ENCODE results near the gene HEATR5B.

HEATR5B gene

DNA sequence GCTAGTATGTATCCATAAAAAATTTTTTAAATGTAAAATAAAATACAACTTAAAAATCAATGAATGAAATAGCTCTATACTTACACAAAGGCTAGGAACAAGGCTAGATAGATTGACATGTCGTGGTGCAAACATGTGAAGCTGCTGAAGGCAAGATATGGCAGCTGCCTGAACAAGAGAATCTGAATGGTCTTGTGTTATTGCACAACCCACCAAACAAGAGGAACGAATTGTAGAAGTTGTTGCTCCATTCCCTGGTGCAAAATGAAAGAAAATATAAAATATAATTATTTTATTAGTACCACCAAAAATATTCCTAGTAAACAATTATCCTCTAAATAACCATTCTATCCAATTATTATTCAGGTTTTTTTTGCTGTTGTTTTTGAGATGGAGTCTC, 46.4 kb downstream of the HEATR5B start:
- TF ChIP-seq SPI1 (IDR thresholded peaks at IDR 0.05; ENCODE audit: low read depth, low read length), result no peak
- no peak for TF ChIP-seq POLR2A (IDR thresholded peaks at IDR 0.05; ENCODE audit: low read depth, low read length)
- TF ChIP-seq PAX5 (IDR thresholded peaks at IDR 0.05; ENCODE audit: insufficient read depth, low read length, severe bottlenecking), result no peak
- TF ChIP-seq TAF1 (IDR thresholded peaks at IDR 0.05; ENCODE audit: low read depth, low read length), result no peak
- no peak for TF ChIP-seq POU2F2 (IDR thresholded peaks at IDR 0.05; ENCODE audit: low read depth, low read length)
- TF ChIP-seq POLR2AphosphoS5 (IDR thresholded peaks at IDR 0.05; ENCODE audit: low read depth, low read length), result no peak
- DNase-seq (ENCODE audit: insufficient read length, low spot score) (no peak), FAIRE-seq (no peak)

DNA sequence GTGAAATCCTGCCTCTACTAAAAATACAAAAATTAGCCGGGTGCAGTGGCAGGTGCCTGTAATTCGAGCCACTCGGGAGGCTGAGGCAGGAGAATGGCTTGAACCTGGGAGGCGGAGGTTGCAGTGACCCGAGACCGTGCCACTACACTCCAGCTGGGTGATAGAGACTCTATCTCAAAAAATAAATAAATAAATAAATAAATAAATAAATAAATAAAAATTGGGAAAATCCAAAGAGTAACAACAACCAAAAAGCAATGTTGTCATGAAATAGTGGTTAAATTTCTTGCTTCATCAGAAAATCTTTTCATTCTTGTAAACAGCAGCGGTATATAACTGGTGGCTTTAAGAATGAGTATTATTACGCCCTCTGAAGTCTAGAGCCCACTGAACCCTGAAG, 54.4 kb downstream of the HEATR5B start:
- FAIRE-seq (no peak), DNase-seq (ENCODE audit: insufficient read length, low spot score) (no peak)
- no peak for TF ChIP-seq POLR2AphosphoS5 (IDR thresholded peaks at IDR 0.05; ENCODE audit: low read depth, low read length)
- TF ChIP-seq PAX5 (IDR thresholded peaks at IDR 0.05; ENCODE audit: insufficient read depth, low read length, severe bottlenecking), result no peak
- no peak for TF ChIP-seq POLR2A (IDR thresholded peaks at IDR 0.05; ENCODE audit: low read depth, low read length)
- TF ChIP-seq SPI1 (IDR thresholded peaks at IDR 0.05; ENCODE audit: low read depth, low read length), result no peak
- TF ChIP-seq POU2F2 (IDR thresholded peaks at IDR 0.05; ENCODE audit: low read depth, low read length), result no peak
- no peak for TF ChIP-seq TAF1 (IDR thresholded peaks at IDR 0.05; ENCODE audit: low read depth, low read length)

DNA sequence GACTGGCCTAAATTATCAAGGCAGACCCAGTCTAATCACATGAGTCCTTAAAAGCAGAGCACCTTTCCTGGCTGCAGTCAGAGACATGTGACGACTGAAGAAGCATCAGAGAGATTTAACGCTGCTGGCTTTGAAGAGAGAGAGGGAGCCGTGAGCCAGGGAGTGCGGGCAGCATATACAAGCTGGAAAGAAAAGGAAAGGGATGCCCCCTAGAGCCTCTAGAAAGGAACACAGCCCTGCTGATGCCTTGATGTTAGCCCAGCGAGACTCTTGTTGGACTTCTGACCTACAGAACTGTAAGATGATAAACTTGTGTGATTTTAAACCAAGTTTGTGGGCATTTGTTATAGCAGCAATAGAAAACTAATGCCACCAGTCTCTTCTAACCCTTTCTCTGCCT, 58.1 kb downstream of the HEATR5B start:
- no peak for TF ChIP-seq SPI1 (IDR thresholded peaks at IDR 0.05; ENCODE audit: low read depth, low read length)
- no peak for TF ChIP-seq POLR2A (IDR thresholded peaks at IDR 0.05; ENCODE audit: low read depth, low read length)
- no peak for TF ChIP-seq POU2F2 (IDR thresholded peaks at IDR 0.05; ENCODE audit: low read depth, low read length)
- TF ChIP-seq PAX5 (IDR thresholded peaks at IDR 0.05; ENCODE audit: insufficient read depth, low read length, severe bottlenecking), result no peak
- TF ChIP-seq TAF1 (IDR thresholded peaks at IDR 0.05; ENCODE audit: low read depth, low read length), result no peak
- TF ChIP-seq POLR2AphosphoS5 (IDR thresholded peaks at IDR 0.05; ENCODE audit: low read depth, low read length), result no peak
- no peak for FAIRE-seq
- DNase-seq (ENCODE audit: insufficient read length, low spot score), result no peak

DNA sequence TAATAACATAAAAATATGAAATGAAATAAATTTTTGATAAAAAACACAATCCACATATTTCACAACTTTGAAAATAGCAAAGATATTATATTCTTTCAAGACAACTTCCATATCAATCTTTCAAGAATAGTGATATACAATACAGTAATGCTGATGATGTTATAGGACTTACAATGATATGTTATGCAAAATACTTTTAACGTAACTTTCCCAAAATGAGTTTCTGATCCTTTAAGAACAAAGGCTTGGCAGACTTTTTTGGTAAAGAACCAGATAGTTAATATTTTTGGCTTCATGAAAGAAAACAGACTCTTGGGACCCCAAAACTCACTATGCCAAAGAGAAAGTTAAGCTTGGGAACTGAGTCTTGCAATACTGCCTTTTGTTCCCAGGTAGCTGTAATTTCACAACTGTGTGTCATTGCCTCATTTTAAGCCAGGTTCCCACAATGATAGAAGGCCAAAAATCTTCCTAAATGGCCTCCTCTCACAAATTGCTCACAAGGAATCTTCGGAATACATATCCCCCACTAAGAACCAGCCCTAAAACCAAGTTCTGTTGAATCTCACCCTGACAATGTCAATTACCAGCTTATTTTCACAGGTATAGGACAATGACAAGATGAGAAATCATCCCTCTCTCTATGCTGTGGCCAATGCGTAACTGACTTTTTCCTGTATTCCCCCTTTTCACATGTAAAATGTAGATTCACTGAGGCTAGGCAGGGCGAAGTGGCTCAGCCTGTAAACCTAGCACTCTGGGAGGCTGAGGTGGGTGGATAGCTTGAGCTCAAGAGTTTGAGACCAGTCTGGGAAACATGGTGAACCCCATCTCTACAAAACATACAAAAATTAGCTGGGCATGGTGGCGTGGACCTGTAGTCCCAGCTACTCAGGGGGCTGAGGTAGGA, 63.0 kb downstream of the HEATR5B start:
- DNase-seq (ENCODE audit: insufficient read length, low spot score), result no peak
- TF ChIP-seq POU2F2 (IDR thresholded peaks at IDR 0.05; ENCODE audit: low read depth, low read length), result no peak
- no peak for FAIRE-seq

DNA sequence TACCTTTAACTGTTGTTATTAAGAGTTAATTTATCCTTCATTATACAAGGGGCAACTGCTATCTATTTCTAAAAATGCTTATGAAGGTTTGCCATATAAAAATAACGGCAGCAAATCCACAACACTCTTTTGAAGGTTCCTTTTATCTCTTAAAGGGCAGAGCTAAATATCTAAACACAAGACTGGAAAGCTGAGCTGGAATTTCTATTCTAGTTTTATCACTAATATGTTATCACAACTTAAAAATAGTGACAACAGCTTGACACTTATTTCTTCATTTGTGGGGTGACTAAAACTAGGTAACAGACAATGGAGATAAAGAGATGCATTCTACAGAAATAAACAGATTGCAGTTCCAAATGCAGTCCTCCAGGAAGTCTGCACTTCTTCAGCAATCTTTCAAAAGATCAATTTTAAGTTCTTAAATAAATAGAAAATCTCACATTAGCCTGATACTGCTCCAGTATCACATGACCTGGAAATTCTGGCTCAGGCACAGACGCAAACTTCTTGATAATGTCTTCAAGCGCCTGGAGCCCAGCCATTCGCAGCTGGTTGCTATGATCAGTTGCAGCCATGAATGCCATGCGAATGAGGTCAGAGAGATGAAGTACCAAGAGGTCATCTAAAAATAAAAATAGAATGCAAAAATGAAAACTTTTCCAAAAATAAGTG, 63.8 kb downstream of the HEATR5B start:
- no peak for TF ChIP-seq TAF1 (IDR thresholded peaks at IDR 0.05; ENCODE audit: low read depth, low read length)
- no peak for TF ChIP-seq PAX5 (IDR thresholded peaks at IDR 0.05; ENCODE audit: insufficient read depth, low read length, severe bottlenecking)
- no peak for TF ChIP-seq POU2F2 (IDR thresholded peaks at IDR 0.05; ENCODE audit: low read depth, low read length)
- no peak for TF ChIP-seq SPI1 (IDR thresholded peaks at IDR 0.05; ENCODE audit: low read depth, low read length)
- no peak for TF ChIP-seq POLR2AphosphoS5 (IDR thresholded peaks at IDR 0.05; ENCODE audit: low read depth, low read length)
- TF ChIP-seq POLR2A (IDR thresholded peaks at IDR 0.05; ENCODE audit: low read depth, low read length), result no peak
- no peak for DNase-seq (ENCODE audit: insufficient read length, low spot score)
- FAIRE-seq, result no peak

DNA sequence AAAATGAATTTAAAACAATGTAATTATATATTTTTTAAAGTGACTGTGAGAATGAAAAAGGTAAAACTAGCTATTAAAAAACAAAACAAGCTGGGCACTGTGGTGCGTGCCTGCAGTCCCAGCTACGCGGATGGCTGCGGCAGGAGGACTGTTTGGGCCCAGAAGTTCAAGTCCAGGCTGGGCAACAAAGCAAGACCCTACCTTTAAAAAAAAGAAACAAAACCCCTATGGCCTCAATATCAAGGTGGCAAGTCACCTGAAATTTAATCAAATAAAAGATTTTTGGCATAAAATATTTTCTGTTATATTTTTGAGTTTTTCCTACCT, 70.9 kb downstream of the HEATR5B start:
- FAIRE-seq (peak; percentile 5), DNase-seq (ENCODE audit: insufficient read length, low spot score) (no peak)
- TF ChIP-seq TAF1 (IDR thresholded peaks at IDR 0.05; ENCODE audit: low read depth, low read length) (no peak), POLR2A (IDR thresholded peaks at IDR 0.05; ENCODE audit: low read depth, low read length) (no peak), POLR2AphosphoS5 (IDR thresholded peaks at IDR 0.05; ENCODE audit: low read depth, low read length) (no peak)

DNA sequence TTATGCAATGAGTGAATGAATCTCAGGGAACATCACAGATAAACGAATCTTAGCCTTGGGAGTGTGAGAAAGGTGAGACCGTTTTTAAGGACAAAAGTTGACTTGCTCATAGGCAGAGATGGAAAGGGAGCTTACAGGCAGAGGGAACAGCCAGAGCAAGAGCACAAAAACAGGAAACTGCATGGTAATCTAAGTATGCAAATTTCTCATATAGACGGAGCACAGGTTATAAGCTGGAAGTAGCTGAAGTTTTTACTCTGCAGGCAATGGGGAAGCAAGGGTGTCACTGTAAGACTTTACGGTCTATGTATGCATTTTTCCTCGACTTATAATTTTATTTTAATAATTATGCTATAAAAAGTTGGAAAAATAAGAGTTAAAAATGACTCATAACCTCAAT, 73.0 kb downstream of the HEATR5B start:
- DNase-seq (ENCODE audit: insufficient read length, low spot score), result no peak
- TF ChIP-seq POU2F2 (IDR thresholded peaks at IDR 0.05; ENCODE audit: low read depth, low read length) (peak; percentile 54; the same call in 1 of the 2 replicates), POLR2A (IDR thresholded peaks at IDR 0.05; ENCODE audit: low read depth, low read length) (no peak)
- no peak for FAIRE-seq

DNA sequence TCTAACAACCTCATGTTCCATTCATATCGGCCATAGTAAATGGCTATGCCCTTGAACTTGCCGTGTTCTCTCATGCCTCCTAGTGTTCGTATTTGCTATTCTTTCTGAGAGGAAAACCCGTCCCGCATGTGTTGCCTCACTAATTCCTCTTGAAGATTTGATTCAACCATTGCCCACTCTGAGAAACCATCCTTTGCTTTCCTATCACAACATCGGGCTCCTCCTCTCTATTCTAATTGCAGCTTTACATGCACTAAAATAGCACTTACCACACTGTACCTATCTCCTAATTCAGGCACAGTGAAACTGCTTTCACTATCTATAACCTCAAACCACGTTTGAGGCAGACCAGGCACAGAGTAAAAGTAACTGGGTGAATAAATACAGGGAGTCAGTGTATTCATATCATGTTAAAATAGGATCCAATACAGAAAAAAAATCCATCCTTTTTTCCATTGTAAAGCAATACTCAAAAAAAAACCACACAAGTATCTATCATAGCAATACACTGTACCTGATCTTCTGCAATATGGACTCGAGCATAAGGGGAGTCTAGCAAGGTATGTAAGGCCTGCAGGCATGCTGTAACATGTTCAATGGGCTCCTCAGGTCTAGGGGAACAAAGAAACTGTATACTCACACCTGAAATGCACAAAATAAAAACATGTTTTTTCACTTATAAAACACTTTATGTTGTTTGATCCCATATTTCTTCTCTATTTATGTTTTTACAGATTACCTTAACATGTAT, 78.9 kb downstream of the HEATR5B start:
- FAIRE-seq (peak; percentile 98), DNase-seq (ENCODE audit: insufficient read length, low spot score) (peak; percentile 4)
- TF ChIP-seq POU2F2 (IDR thresholded peaks at IDR 0.05; ENCODE audit: low read depth, low read length) (peak; percentile 86), POLR2AphosphoS5 (IDR thresholded peaks at IDR 0.05; ENCODE audit: low read depth, low read length) (no peak)

DNA sequence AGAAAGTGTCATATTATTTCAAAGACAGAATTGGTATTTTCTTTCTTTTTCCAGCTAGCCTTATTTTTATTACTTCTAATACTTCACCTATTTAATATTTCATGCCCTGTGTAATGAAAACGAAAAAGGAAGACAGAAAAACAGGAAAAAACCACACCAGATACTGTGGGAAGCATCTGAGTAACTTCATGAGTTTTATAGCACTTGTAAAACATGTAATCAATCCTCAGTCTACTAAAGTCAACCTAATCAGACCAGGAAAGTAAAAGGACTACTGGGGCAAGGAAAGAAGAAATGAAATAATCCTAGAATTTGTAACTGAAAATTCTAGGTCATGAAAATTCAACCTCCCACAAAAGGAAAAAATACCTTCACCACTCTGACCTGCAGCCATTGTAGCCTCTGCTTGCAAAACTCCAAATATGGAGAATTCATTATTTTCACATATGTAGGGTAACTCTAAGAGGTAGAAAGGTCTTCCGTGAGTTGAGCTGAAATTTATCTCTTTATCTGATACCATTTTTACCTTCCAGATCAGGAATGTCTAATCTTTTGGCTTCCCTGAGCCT, 83.1 kb downstream of the HEATR5B start:
- FAIRE-seq, result no peak
- DNase-seq (ENCODE audit: insufficient read length, low spot score), result no peak

More for the DNA sequence above, 83.1 kb downstream of the HEATR5B start:
- no peak for TF ChIP-seq PAX5 (IDR thresholded peaks at IDR 0.05; ENCODE audit: insufficient read depth, low read length, severe bottlenecking)
- TF ChIP-seq TAF1 (IDR thresholded peaks at IDR 0.05; ENCODE audit: low read depth, low read length), result no peak
- no peak for TF ChIP-seq POLR2A (IDR thresholded peaks at IDR 0.05; ENCODE audit: low read depth, low read length)
- no peak for TF ChIP-seq SPI1 (IDR thresholded peaks at IDR 0.05; ENCODE audit: low read depth, low read length)
- no peak for TF ChIP-seq POU2F2 (IDR thresholded peaks at IDR 0.05; ENCODE audit: low read depth, low read length)

All from GM12891 (cell line).